Stimulated activated CD4-positive, alpha-beta T cell treated with anti-CD3 and anti-CD28 coated beads, Interleukin-15, amount 100 ng/mL, for 24 hours (primary cell): Measurements from ENCODE around the gene HMGA1.
A peak's percentile ranks its signal among the peaks of the same experiment; 100 is the strongest.
"Not testable (repeated sequence)": the region's sequence is repeated elsewhere in the genome, so short reads cannot be mapped to it uniquely, and the experiment has no call there.

ENCODE experiments used
- DNase-seq: peaks from one replicate; pipeline ENCODE4 v3.0.0-alpha.2; 2020

HMGA1 gene

DNA sequence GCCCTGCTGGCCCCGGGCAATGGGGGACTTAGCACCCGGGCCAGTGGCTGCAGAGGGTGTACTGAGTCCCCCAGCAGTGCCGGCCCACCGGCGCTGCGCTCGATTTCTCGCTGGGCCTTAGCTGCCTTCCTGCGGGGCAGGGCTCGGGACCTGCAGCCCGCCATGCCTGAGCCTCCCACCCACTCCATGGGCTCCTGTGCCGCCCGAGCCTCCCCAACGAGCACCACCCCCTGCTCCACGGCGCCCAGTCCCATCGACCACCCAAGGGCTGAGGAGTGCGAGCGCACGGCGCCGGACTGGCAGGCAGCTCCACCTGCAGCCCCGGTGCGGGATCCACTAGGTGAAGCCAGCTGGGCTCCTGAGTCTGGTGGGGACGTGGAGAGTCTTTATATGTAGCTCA, 32.5 kb downstream of the HMGA1 start:
- DNase-seq: not testable (repeated sequence)

DNA sequence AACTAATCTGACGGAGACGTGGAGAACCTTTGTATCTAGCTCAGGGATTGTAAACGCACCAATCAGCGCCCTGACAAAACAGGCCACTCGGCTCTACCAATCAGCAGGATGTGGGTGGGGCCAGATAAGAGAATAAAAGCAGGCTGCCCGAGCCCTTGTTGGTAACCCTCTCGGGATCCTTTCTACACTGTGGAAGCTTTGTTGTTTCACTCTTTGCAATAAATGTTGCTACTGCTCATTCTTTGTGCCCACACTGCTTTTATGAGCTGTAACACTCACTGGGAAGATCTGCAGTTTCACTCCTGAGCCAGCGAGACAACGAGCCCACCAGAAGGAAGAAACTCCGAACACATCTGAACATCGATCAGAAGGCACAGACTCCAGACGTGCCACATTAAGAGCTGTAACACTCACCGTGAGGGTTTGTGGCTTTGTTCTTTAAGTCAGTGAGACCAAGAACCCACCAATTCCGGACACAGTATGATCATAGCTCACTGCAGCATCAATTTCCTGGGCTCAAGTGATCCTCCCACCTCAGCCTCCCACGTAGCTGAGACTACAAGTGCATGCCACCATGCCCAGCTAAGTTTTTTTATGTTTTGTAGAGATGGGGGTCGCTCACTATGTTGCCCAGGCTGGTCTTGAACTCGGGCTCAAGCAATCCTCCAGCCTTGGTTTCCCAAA, 33.1 kb downstream of the HMGA1 start:
- DNase-seq: not testable (repeated sequence)

DNA sequence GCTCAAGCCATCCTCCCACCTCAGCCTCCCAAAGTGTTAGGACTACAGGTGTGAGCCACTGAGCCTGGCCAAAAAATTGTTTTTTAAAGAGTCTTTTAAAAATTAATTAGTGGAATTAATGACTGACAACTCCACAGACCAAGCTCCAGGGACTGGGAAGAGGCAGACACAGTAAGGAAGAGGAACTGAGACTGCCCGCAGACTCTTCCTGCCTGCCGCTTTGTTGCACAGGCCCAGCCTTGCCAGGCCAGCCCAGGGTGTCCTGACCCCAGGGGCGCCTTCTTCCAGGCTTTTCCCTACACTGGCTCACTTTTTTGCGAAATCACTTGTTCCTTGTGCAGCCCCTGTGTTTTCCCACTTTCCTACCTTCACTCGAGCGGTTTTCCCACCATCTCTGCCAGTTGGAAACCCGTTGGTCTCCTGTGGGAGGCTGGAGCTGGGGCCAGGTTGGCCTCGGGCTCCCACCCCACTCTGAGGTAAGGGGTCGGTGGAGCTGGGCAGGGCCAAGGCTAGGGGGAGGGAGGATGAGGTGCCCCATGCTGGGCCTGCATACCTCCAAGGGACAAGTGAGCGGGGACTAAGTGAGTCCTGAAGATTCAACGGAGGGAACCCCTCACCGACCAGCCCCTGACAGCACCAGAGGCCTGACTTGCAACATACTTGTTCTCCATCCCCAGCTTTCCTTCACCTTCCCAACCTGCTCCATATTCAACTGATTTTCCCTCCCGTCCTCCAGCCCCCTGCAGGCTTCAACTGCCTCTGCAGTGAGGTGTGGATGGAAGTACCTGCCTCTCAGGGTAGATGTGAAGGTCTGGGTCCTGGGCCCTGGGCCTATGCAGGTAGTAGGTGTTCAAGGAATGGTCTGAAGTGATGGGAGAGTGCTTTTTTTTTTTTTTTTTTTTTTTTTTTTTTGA, 35.6 kb downstream of the HMGA1 start:
- no peak for DNase-seq

DNA sequence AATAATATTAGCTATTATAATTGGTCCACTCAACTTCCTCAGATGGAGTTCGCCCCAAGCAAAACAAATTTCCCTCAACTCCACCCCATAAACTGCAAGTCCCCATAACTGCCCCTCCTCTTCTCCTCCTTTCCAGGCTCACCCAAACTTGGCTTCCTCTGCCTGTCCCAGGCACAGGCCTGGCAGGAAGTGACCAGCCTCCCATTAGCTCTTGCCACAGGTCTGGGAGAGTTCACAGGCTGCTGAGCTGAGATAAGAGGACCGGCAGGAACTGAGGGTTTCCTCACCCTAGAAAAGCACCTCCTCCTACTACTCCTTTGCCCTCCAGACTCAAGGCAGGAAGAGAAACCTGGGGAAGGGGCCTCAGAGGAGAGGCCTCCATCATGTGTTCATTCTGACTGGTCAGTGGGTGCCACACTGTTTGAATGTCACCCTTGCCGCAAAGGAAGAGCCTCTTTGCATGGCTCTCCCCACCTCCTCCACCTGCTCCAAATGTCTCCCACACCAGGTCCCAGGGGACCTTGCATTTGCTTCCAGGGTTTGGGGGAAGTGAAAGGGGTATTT, 36.7 kb downstream of the HMGA1 start:
- DNase-seq: no peak

- DNase-seq: no peak
These were observed 37.5 kb downstream of the HMGA1 start for GRCh38 chr6:34274129-34274528.

- no peak for DNase-seq
These were observed 38.6 kb downstream of the HMGA1 start for GRCh38 chr6:34275128-34275804.

- DNase-seq: no peak
These were observed 39.5 kb downstream of the HMGA1 start for GRCh38 chr6:34276191-34276590.

DNA sequence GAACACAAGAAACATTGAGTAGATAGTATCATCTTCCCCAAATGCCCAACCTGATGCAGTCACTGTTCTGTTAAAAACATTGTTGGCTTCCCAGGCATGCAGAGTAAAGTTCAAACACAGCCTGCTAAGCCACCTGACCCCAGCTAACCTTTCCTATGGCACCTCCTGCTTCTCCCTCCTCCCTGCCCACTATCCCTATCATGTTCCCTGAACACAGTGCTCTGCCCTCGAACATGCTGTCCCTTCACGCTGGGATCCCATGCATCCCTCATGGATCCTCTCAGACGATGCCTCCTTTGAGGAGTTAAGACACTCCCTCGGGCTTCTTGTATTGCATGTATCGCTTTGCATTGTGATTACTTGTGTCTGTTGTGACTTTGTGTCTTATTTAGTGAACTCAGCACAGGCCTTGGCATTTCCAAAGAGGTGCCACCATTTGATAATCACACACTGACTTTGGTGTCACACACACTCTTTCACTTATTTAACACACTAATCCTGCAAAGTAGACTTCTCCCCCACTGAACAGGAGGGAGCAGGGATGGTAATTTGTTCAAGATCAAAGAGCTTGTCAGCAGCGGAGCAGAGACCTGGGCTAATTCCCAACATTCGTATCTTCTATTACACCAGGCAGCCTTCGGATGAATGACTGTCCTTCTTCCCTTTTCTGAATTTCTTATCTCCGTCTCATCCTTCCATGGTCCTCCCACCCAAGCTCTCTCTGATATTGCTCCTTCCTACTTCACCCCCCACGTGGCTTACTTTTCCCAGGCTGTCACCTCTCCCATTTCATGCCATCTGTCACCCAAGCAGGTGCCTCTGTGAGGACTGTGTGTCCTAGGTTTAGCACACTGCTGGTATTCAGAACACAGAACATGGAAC, 40.4 kb downstream of the HMGA1 start:
- DNase-seq: no peak

DNA sequence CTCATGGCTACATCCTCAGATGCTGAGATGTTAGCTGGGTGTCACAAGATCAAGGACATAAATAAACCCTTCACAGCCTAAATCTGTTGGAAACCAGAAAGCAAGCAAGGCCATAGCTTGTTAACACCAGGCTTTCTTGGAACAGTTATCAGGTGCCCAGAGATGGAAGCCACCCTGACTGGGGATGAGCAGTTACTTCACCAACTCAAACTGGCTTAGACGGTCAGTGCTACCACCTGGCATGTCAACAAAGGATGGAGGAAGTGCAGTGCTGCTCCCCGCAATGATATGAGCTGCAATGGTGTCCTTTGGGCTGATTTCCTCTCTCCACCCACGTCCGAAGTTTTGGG, 41.1 kb downstream of the HMGA1 start:
- no peak for DNase-seq

GRCh38 chr6:34278833-34279232, 42.2 kb downstream of the HMGA1 start:
- no peak for DNase-seq

GRCh38 chr6:34280216-34280615, 43.5 kb downstream of the HMGA1 start:
- DNase-seq: no peak

- no peak for DNase-seq
These were observed 45.1 kb downstream of the HMGA1 start for GRCh38 chr6:34281702-34282334.

DNA sequence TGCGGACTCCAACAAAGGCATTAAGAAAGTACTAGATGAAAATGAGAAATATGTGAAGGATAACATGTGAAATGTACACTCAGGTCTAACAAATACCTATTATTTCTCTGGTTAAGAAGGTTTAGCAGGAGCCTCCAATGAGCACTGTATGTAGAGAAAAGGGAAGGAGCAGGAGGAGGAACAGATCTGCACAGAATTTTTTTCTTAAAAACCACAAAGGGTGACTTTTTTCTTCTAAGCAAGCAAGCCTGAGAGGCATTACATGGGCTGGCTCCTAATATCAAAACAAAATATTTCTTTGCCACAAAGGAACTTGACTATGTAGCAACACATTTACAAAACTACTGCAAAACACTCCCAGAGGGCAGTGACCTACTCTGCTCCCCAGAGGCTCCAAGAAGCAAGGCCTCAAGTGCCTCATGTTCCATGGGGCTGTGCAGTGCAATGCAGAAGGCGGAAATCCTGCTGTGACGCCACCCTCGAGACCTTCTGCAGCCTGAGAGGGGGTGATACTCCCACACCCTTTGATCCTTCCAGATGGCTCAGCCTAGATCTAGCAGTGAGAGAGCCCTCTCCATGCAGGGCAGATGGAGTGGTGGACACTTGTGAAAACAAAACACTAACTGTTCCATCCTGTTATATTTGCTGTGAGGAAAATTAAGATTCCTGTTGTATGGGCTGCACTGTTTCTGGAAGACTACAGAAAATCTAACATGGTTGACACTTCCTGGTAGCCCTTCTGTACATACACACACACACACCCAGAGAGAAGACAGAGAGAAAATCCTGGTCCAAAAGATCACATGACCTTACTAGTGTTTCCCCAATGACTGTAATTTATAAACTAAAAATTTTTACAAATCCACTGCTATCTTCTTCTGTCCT, 48.1 kb downstream of the HMGA1 start:
- no peak for DNase-seq

- no peak for DNase-seq
These were observed 48.9 kb downstream of the HMGA1 start for GRCh38 chr6:34285448-34286164.

DNA sequence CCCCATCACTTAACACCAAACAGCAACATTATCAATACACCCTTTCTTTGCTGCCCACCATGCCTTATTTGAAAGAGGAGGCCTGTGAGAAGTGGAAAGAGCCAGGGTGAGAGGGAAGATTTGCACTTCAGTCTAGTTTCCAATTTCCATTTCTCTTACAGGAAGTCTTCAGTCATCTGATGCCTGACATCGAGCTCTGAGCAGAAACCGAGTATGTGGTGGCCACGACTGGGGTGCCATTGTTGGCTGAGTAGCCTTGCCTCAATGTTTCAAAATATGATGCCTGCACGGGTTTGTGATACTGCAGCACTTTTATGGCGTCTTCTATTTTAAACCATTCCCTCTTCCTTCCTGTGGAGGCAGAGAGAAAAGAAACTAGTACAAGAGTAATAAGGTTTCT, 51.9 kb downstream of the HMGA1 start:
- DNase-seq: peak; percentile 12

DNA sequence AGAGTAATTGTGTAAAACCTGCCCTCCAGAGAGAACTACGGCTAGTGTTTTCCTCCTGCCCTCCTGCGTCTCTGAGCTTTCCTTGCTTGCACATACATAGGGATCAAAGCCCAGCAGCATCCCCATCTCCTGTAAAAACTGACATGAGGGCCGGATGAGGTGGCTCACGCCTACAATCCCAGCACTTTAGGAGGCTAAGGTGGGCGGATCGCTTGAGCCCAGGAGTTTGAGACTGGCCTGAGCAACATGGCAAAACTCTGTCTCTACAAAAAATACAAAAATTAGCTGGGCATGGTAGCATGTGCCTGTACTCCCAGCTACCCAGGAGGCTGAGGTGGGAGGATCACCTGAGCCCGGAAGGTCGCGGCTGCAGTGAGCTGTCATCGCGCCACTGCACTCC, 52.5 kb downstream of the HMGA1 start:
- no peak for DNase-seq

- DNase-seq: no peak
These were observed 56.3 kb downstream of the HMGA1 start for GRCh38 chr6:34292954-34293353.

DNA sequence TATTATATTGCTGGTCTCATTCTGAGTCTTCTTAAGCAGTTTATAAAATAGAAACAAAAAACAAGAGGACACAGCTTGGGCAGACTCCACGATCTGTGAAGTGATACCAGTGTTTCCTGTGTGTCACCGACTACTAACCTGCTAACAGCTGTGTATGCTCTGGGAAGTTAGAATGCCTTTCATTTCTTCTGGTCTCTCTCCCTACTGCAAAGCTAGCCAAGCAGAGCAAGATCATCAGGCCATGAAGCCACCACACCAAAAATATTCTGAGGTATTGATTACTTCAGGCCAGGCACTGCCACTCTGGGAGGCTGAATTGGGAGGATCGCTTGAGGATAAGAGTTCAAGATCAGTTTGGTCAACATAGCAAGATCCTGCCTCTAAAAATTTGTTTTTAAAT, 59.0 kb downstream of the HMGA1 start:
- DNase-seq: no peak
